GM19193 (cell line): ENCODE results near the gene KBTBD12.

Experiments
- POLR2A ChIP-seq: IDR thresholded peaks from 4 replicates; pipeline ENCODE4 v1.6.1; 2011; ENCODE audit not compliant: insufficient read depth, insufficient read length; ENCODE audit errors: extremely low read depth

KBTBD12 gene

DNA sequence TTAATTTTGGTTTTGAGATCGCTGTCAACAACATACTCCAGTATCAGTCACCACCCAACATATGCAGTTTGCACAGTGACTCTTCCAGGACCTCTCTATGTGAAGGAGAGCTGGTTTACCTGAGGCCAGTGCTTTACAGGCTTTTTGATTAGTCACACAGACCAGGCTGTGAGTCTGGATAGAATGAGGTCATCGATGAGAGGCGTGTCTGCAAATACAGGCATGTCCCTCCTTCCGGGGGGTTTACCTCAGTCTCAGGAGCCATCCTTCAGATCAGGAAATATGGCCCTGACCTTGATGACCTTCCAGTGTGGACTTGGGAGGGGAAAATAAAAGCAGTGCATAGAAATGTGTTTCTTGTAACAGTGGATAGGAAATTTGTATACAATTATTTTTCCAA lies 46.9 kb downstream of the KBTBD12 start:
- TF ChIP-seq POLR2A = no peak

DNA sequence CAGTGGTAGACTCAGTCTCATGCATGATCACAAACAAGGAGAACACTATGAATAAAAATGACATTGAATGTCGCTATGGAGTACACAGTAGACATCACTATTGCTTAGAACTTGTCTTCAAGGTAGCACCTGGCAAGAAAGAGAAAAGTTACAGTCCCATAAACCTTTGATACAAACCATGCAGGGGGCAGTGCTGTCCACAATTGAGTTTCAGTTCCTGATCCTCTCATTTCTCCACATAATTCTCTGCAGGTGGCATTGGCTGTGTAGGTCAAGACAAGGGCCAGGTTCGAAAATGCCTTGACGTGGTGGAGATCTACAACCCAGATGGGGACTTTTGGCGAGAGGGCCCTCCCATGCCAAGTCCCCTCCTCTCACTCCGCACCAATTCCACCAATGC lies 47.9 kb downstream of the KBTBD12 start:
- no peak for TF ChIP-seq POLR2A

DNA sequence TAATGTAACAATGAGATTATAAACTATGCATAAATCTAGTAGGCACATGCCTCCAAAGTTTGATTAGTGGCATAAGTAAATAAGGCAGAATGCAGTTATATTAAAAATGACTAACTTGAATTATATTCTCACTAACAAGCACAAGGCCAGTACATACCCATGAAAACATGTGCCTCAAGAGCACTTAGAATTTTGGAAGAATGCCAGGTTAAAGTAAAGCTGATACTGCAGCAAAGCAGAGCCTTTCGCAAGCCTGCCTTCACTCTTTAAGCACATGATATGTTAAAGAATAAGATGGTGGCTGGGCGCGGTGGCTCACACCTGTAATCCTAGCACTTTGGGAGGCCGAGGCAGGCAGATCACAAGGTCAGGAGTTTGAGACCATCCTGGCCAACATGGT lies 49.0 kb downstream of the KBTBD12 start:
- TF ChIP-seq POLR2A = no peak

DNA sequence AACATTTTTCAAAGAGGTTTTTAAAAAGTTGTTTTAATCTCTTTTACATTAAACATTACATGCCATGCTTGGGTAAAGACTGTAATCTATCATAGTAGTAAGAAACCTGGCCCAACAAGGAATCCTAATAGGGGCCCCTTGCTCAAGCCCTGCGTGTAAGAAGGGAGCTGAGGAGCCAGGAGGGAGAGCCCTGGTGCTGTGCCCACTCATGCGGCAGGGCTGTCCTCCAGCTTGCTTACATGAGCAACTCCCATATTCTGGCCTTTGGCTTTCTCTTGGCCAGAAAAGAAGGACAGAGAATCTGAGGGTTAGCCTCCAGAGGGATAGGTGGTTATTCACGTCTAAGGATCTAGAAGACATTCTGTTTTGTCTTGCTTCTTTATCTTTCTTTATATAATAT lies 49.8 kb downstream of the KBTBD12 start:
- no peak for TF ChIP-seq POLR2A

DNA sequence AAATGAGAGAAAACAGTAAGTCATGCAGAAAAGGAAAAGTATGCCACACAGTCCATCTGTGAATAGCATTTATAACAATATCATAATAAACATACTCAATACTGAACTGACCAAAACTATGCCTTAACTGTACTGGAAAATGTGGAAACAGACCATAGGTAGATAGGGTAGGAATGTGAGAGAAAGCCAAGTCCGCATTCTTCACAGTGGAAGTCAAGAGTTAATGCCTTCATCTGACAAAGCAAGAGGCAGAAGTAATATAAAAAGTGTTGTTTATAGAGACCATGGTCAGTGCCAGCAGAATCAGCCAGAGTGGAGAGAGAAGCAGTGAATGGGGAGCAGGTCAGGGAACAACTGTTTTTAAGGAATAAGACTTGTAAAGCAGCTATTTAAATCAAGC lies 52.3 kb downstream of the KBTBD12 start:
- TF ChIP-seq POLR2A = no peak

DNA sequence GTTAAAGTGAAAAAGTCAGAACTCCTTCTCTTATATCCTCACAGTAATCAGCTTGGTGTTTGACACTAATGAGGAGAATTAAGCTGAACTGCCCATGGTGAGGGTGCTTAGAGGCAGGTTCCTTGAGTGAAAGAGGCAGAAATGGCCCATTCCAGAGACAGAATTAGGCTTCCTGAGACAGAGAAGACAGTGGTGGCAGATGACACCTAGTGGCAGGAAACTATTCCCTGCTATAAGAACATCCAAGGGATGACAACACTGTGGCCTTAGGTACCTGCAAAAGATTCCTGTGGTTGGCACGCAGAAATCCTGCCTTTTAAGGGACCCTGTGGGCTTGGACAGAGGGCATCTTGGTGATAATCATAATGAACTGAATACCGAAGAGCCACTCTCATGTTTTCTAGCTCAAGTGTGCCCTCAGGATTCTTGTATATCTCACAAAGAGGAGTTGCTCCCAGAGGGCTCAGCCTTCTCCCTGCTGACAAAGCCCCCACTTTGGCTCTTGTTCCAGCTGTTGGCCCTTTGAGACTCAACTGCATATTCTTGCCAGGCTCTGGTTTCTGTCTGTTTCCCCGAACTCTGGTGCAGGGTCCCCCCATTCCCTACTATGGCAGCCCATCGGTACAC lies 56.0 kb downstream of the KBTBD12 start:
- no peak for TF ChIP-seq POLR2A

DNA sequence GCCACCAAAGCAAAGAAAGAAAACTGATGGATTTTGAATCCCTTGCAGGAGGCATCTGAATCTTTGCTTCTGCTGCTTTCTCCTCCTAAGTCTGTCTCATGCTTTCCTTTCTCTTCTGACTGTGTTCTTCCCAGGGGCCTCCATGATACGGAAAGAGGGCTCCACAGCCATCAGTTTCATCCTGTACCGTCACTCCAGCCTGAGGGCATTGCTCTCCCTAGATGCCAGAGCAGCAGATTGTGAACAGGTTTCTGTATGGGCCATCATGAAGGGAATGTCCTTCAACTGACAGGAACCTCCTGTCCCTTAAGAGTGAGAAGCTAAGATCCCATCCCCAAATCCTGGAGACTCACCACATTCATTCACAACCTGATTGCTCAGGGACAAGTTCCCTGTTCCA lies 59.2 kb downstream of the KBTBD12 start:
- no peak for TF ChIP-seq POLR2A

DNA sequence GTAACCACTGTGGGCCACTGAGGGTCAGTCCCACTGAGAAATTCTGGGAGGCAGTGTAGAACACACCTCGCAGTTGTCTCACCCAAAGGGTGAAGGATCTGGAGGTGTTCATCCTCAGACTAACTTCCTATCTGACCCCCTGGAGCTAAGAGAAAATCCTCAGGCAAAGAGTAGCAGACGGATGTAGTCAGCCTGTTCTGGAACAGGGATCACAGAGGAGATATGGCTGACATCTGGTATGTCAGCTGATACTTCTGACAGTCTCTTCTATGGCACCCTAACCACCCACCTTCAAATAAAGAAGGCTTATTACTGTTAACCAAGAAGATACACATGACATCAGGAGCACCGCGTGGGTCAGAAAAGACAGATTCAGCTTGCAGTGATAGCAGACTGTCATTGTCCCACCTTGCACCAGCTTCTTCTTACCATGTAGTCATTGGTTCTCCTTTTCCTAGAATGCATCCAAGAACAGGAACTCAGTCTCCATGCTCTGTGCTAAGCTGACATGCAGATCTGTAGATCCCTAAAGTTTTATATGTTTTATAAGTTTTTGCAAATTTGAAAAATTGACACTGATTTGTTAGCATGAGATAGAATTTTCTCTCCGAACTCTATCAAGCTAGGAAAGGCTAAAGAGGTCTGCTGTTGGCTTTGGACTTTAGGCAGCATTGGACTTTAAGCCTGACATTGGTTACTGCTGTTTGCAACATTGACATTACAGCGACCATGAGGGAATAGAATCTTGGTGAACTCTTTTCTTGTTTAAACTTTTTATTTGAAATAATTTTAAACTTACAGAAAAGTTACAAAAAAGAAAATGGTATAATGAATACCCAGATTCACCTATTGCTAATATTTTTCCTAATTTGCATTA lies 60.4 kb downstream of the KBTBD12 start:
- TF ChIP-seq POLR2A = no peak

DNA sequence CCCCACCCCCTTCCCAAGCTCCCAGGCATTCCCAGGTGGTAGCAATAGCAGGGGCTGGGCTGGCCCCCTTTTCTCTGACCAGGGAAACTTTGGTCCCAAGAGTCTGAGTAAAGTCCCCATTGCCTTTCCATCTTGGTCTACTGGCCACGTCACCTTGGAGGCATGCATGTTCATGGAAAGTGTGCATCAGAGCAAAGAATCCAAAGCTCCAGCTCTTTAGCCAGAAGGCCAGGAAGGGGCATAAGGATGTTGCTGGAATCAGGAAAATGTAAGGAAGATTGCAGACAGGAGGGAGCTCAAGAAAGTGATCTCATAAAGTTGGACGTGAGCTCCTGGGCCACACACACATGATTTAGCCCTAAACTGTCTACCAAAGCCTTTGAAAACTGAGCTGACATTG lies 63.6 kb downstream of the KBTBD12 start:
- TF ChIP-seq POLR2A = no peak

DNA sequence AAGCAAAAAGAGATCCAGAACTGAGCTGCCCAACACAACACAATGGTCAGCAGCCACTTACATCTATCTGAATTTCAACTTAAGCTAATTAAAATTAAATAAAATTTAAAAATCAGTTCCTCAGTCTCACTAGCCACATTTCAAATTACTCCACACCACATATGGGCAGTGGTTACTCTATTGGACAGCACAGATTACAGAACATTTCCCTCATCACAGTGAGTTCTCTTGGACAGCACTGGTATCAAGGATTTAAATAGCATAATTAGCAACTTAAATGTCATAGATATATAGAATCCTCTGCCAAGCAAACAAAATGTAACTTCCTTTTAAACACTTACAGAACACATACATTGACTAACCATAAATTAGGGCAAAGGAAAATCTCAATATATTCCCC lies 64.4 kb downstream of the KBTBD12 start:
- no peak for TF ChIP-seq POLR2A

DNA sequence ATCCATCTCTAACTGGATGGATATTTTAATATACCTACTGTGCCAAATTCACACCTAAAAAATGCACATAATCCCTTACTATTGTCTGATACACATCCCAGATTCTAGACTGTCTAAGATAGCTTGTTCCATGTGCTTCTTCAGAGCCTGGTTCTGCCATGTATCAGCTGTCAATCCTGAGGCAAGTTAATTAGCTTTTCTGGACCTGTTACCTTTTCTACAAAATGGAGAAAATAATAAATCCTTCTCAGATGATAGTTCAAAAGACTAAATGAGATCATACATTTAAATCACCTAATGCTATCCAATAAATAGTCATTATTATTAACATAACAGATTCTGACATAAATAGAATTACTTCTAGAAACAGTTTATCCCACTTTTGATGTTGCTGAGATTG lies 66.1 kb downstream of the KBTBD12 start:
- TF ChIP-seq POLR2A = no peak

DNA sequence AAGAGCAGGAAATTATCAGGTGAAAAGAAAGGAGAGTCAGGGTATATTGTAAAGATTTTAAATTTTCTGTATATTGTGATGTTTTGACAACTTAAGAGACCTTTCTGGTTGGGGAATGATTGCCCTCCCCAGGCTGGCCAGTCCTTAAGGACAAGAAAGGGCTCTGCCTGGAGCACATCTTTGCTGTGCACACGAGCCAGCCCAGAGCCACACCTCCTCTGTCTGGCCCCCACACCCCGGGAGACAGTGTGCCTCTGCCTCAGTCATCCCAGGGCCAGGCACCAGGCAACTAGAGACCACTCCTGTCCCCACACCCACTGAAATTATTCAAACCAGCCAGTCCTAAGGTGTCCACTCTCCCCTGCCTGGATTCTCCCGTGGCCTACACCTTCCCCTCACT lies 67.1 kb downstream of the KBTBD12 start:
- no peak for TF ChIP-seq POLR2A

DNA sequence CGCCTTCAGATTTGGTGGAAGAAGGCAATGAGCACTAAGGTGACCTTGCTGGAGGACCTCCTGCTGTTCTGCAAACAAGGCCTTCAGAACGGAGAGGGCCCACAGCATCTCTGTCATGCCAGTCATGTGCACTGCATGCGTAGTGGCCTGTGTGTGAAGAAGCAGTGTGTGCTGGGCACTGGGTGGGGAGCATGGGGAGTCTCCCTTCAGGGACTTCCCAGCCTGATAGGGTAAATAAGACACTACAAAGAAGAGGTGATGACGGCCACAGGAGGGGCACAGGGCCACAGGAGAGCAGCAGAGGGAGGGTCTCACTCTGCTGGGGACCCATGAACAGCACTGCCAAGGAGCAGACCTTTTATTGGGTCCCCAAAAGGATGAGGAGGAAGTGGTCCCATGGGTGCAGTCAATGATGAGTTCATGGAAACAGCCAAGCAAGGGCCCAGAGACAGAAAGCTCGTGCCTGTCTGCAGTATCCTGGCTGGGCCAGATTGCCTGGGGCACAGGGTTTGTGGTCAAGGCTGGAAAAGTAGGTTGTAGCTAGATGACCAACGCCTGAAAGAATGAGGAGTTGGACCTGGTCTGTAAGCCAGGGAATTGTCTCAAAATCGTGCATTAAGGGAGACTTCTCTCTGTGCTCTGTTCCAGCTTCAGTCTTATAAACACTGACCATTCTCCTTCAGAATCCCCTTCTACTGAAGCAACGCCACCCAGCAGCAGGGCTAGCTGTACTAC lies 69.4 kb downstream of the KBTBD12 start:
- TF ChIP-seq POLR2A = no peak

DNA sequence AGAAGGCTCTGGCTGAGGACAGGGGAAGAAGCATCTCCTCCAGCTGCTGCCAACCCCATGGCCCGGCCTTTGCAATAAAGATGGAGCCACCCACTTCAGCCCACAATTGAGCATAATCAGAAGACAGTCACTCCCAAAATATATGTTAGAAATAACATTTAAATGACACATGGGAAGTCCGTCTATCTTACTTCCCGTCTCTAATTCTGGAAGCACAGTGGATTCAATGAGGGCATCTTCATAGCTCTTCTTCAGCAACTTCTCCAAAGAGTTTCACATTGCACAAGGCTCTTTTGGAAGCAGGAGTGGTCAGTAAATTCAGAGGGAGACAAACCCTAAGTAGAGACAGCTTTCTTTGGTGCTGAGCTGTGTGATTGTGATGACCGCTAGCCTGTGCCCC lies 70.2 kb downstream of the KBTBD12 start:
- TF ChIP-seq POLR2A = no peak

DNA sequence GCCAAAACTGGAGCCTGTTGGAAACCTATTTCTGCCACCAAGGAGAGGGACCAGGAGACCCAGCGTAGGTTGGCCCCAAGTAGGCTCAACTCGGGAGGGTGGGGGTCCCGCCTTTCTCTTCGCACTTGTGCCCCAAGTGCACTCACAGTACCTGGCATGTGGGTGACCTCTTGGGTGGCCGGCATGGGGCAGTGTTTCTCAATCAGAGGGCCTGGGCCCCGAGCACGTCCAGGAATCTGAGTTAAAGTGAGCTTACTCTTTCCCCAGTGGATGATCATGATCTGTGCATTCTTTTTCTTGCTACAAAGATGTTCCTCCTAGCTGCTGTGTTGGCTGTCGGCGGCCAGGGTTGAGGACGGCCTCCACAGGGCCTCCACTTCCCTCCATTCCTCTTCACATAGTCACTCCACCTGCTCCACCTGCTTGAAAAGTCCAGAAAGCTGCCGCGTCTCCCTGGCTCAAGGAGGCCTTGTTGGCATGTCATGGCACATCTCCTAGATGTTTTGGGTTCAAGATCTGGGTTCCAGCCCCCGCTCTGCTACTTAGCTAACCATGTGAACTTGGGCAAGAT lies 70.7 kb downstream of the KBTBD12 start:
- TF ChIP-seq POLR2A = no peak
